Calu3 (cell line): ENCODE data around the gene STAT1. TPM values are rescaled to one million over a fixed set of nuclear protein-coding genes. Genes with fewer than 3 reads are reported as not detected.
A peak's percentile ranks its signal among the peaks of the same experiment; 100 is the strongest.
"Not testable (repeated sequence)": the region's sequence is repeated elsewhere in the genome, so short reads cannot be mapped to it uniquely, and the experiment has no call there.

Source experiments
- BruUV-seq: library from RNA; stranded (reverse); fragments of 400-500 nt; replicated peaks from 2 replicates; lab custom pipeline; 2021; lab: Mats Ljungman, UMichigan
- CTCF ChIA-PET: fragments of 300-600 bp; sonication (Branson Sonifier 250); formaldehyde crosslinking; loops from one replicate; lab custom pipeline; 2022; ENCODE audit warnings: antibody characterized with exemption; lab: Charles Lee
- DNase-seq: peaks from one replicate; pipeline ENCODE4 v3.0.0; 2022
- H3K27ac Mint-ChIP-seq: one replicate; pipeline ENCODE4 v1.8.0; 2022; ENCODE audit warnings: mixed read lengths; ENCODE audit not compliant: unreplicated experiment
- H3K27me3 Mint-ChIP-seq: one replicate; pipeline ENCODE4 v1.8.0; 2022; ENCODE audit warnings: mixed read lengths; ENCODE audit not compliant: unreplicated experiment
- H3K36me3 Mint-ChIP-seq: one replicate; pipeline ENCODE4 v1.8.0; 2022; ENCODE audit warnings: mild to moderate bottlenecking, moderate library complexity, mixed read lengths; ENCODE audit not compliant: insufficient read depth, unreplicated experiment
- H3K4me1 Mint-ChIP-seq: one replicate; pipeline ENCODE4 v1.8.0; 2022; ENCODE audit warnings: mild to moderate bottlenecking, low read depth, mixed read lengths; ENCODE audit not compliant: unreplicated experiment
- H3K4me3 Mint-ChIP-seq: one replicate; pipeline ENCODE4 v1.8.0; 2022; ENCODE audit warnings: mild to moderate bottlenecking, low read depth, moderate library complexity, mixed read lengths; ENCODE audit not compliant: unreplicated experiment
- H3K9me3 Mint-ChIP-seq: one replicate; pipeline ENCODE4 v1.8.0; 2022; ENCODE audit warnings: low read depth, mixed read lengths; ENCODE audit not compliant: unreplicated experiment
- intact Hi-C: fragments of 100-400 bp; cut with micrococcal nuclease; formaldehyde crosslinking; loops from one replicate; pipeline ENCODE4 v1.10.0; 2022; ENCODE audit not compliant: unreplicated experiment
- total RNA-seq: library from RNA; stranded (reverse); gene quantifications from 2 replicates; pipeline ENCODE4 v1.2.3, GENCODE V29; 2022
- TF ChIP-seq, protein P1 (sequence below): fragments of 200-600 bp; IDR thresholded peaks from one replicate; pipeline ENCODE4 v1.8.0; 2022; ENCODE audit warnings: antibody characterized with exemption; ENCODE audit not compliant: unreplicated experiment

Gene STAT1
- total RNA-seq, 1 experiment from 2014 or later: 172 TPM

DNA sequence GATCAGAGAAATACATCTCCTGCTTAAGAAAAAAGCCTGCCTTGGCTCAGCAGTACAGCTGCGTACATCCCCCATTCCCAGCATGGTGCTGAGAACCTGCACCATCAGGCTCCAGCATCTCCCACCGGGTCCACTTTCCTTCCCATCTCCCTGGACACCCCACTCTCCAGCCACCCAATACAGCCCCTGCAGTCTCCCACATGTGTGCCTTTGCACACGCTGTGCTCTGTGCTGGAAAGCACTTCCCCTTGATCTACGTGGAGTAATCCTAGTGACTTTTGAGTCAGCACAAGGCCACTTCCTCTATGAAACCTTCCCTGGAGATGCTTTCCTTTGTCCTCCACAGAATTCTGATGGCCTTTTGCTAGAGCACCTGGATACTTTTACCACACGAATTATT lies 17.0 kb downstream of the STAT1 start:
- BruUV-seq: no TSS peak
- Mint-ChIP-seq H3K9me3 (no peaks in the 10 kb centered on the region), H3K4me1 (no peaks in the 10 kb centered on the region), H3K4me3 (no peak overlapping the region), H3K36me3 (peaks cover 78% of the 10 kb centered on the region), H3K27me3 (no peaks in the 10 kb centered on the region), H3K27ac (no peak overlapping the region)
- TF ChIP-seq, protein P1, sequence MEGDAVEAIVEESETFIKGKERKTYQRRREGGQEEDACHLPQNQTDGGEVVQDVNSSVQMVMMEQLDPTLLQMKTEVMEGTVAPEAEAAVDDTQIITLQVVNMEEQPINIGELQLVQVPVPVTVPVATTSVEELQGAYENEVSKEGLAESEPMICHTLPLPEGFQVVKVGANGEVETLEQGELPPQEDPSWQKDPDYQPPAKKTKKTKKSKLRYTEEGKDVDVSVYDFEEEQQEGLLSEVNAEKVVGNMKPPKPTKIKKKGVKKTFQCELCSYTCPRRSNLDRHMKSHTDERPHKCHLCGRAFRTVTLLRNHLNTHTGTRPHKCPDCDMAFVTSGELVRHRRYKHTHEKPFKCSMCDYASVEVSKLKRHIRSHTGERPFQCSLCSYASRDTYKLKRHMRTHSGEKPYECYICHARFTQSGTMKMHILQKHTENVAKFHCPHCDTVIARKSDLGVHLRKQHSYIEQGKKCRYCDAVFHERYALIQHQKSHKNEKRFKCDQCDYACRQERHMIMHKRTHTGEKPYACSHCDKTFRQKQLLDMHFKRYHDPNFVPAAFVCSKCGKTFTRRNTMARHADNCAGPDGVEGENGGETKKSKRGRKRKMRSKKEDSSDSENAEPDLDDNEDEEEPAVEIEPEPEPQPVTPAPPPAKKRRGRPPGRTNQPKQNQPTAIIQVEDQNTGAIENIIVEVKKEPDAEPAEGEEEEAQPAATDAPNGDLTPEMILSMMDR: no peak
- DNase-seq: no peak
- intact Hi-C loops: no loop called here
- CTCF ChIA-PET: no interaction called here

- H3K9me3 Mint-ChIP-seq: no peaks in the 10 kb centered on the region
- peak overlapping the region; percentile 16 for H3K27ac Mint-ChIP-seq
- no peak overlapping the region for H3K4me3 Mint-ChIP-seq
- CTCF ChIA-PET: no interaction called here
- H3K36me3 Mint-ChIP-seq: peaks cover 75% of the 10 kb centered on the region
- intact Hi-C loops: no loop called here
- no TSS peak for BruUV-seq
- TF ChIP-seq, protein P1: peak; percentile 71
- H3K4me1 Mint-ChIP-seq: no peaks in the 10 kb centered on the region
- no peaks in the 10 kb centered on the region for H3K27me3 Mint-ChIP-seq
- DNase-seq: peak; percentile 48
These were observed 17.5 kb downstream of the STAT1 start for GRCh38 chr2:190996338-190996946.

GRCh38 chr2:190995315-190995714 lies 18.7 kb downstream of the STAT1 start:
- DNase-seq, H3K4me1 Mint-ChIP-seq, intact Hi-C loops, H3K4me3 Mint-ChIP-seq, CTCF ChIA-PET, BruUV-seq, H3K27me3 Mint-ChIP-seq, H3K27ac Mint-ChIP-seq, H3K9me3 Mint-ChIP-seq: not testable (repeated sequence)
- H3K36me3 Mint-ChIP-seq: peaks cover 77% of the 10 kb centered on the region

DNA sequence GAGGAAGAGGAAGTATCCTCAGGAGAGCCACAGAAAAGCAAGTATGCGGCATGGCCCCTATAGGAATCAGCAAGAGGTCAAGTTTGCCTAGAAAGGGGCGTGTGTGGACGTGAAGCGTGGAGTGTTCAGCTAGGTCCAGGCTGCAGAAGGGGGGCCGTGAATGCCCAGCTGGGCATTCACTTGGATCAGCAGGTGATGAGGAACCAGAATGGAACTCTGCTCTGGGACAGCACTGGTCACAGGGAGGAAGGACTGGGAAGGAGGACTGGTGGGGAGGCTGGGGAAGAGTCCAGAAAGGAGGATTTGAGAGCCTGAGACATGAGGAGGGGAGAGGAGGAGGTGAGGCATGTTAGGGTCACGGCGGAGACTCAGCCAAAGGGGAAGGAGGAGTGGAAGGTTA lies 19.8 kb downstream of the STAT1 start:
- no peaks in the 10 kb centered on the region for H3K27me3 Mint-ChIP-seq
- H3K36me3 Mint-ChIP-seq: peaks cover 71% of the 10 kb centered on the region
- H3K27ac Mint-ChIP-seq: no peak overlapping the region
- CTCF ChIA-PET: no interaction called here
- BruUV-seq: no TSS peak
- H3K4me3 Mint-ChIP-seq: no peak overlapping the region
- no peaks in the 10 kb centered on the region for H3K4me1 Mint-ChIP-seq
- TF ChIP-seq, protein P1: no peak
- no peak for DNase-seq
- H3K9me3 Mint-ChIP-seq: no peaks in the 10 kb centered on the region
- intact Hi-C loops: no loop called here

DNA sequence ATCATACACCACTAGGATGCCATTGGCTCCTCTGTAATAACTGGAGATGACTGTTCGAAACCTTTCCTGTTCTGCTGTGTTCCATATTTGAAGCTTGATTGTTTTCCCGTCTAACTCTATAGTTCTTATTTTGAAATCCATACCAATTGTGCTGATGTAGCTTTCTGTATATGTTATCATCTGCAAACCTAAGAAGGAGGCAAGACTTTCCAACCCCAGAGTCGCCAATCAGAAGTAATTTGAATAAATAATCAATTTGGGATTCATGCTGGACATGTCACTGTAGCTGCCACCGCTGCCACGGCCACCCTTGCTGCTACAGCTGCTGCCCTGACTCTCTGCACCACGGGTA lies 20.7 kb downstream of the STAT1 start:
- CTCF ChIA-PET: no interaction called here
- no peaks in the 10 kb centered on the region for H3K9me3 Mint-ChIP-seq
- intact Hi-C loops: no loop called here
- H3K4me1 Mint-ChIP-seq: no peaks in the 10 kb centered on the region
- peaks cover 69% of the 10 kb centered on the region for H3K36me3 Mint-ChIP-seq
- H3K27me3 Mint-ChIP-seq: no peaks in the 10 kb centered on the region
- no TSS peak for BruUV-seq
- H3K27ac Mint-ChIP-seq: no peak overlapping the region
- H3K4me3 Mint-ChIP-seq: no peak overlapping the region
- TF ChIP-seq, protein P1: no peak
- DNase-seq: no peak
